Gastroesophageal sphincter (tissue), 4 donors: ENCODE results near the gene TERC. TPM values are rescaled to one million over a fixed set of nuclear protein-coding genes. Genes with fewer than 3 reads are reported as not detected.
A peak's percentile ranks its signal among the peaks of the same experiment; 100 is the strongest.

Source experiments
- ATAC-seq: fragments of 150-250 bp; one replicate; pipeline ENCODE4 v1.9.1; 2016; ENCODE audit warnings: mild to moderate bottlenecking, moderate library complexity
- H3K27ac ChIP-seq, 4 donors: fragments of 200-600 bp; sonication (generic) in 3 of 4; 1 replicate in 3 of 4; 2 replicates in 1 of 4; pipeline ENCODE4 v1.5.1; 2016 to 2019
- H3K27me3 ChIP-seq: fragments of 200-600 bp; sonication (generic); one replicate; pipeline ENCODE4 v1.5.1; 2019
- H3K36me3 ChIP-seq, 2 donors: fragments of 200-600 bp; sonication (generic); one replicate each; pipeline ENCODE4 v1.5.1; 2019; ENCODE audit warnings: control low read depth in 1 of 2
- H3K4me1 ChIP-seq, 3 donors: fragments of 200-600 bp; sonication (generic); 1 replicate in 2 of 3; 2 replicates in 1 of 3; pipeline ENCODE4 v1.5.1; 2016 to 2019; ENCODE audit warnings: control low read depth in 2 of 3
- H3K4me3 ChIP-seq, 2 donors: fragments of 200-600 bp; sonication (generic); one replicate each; pipeline ENCODE4 v1.5.1; 2019; ENCODE audit warnings: mild to moderate bottlenecking in 1 of 2, moderate library complexity in 1 of 2
- H3K9me3 ChIP-seq, 3 donors: fragments of 200-600 bp; sonication (generic); one replicate each; pipeline ENCODE4 v1.5.1; 2017 to 2019; ENCODE audit warnings: control low read depth in 2 of 3
- CTCF ChIP-seq, 4 experiments: fragments of 200-600 bp in 2 of 4; fragments of 450-650 bp in 2 of 4; sonication (generic) in 1 of 4; IDR thresholded peaks; one replicate each; pipeline ENCODE4 v1.5.1; 2017 to 2019; ENCODE audit warnings: antibody characterized with exemption in 4 of 4, mild to moderate bottlenecking in 2 of 4, moderate library complexity in 2 of 4
- EP300 ChIP-seq: sonication (generic); formaldehyde crosslinking; IDR thresholded peaks from one replicate; pipeline ENCODE4 v1.6.1; 2017; ENCODE audit warnings: antibody characterized with exemption, mild to moderate bottlenecking
- POLR2A ChIP-seq, 2 donors: fragments of 450-650 bp; IDR thresholded peaks; one replicate each; pipeline ENCODE4 v1.6.1; 2017; ENCODE audit warnings: antibody characterized with exemption in 2 of 2, mild to moderate bottlenecking in 2 of 2, moderate library complexity in 1 of 2
- POLR2AphosphoS5 ChIP-seq: sonication (generic); formaldehyde crosslinking; IDR thresholded peaks from one replicate; pipeline ENCODE4 v1.6.1; 2017; ENCODE audit warnings: antibody characterized with exemption
- WGBS, 2 donors: methylation state at CpG; one replicate each; pipeline ENCODE4 v1.1.5; 2018; ENCODE audit warnings: low coverage in 1 of 2; 5-methylcytosine and 5-hydroxymethylcytosine counted together
- total RNA-seq, 4 donors: library from RNA; depleted of rRNA; stranded (reverse); fragments of >200 nt; gene quantifications; one replicate each; pipeline ENCODE4 v1.1.0, GENCODE V29; 2016

Gene TERC
- total RNA-seq, 4 donors from 2014 or later: 25.5 to 97.1 (median 38.6) TPM

- WGBS, 2 donors: 0 to 1% methylated on average over 14 to 27 of the region's 27 CpGs
- peak; percentile 22 for ATAC-seq
Measured at GRCh38 chr3:169771497-169772304, 6.8 kb upstream of the TERC start.

GRCh38 chr3:169769287-169770181 lies 4.7 kb upstream of the TERC start, which contains the start of gene ACTRT3:
TSS of gene ACTRT3 (minus strand) at chr3:169769561. CDS start at chr3:169769520, 41 bp downstream.
- Histone ChIP-seq H3K4me1 (peaks cover 6 to 15% (median 8%) of the 10 kb centered on the region in 3 donors), H3K36me3 (no peaks in the 10 kb centered on the region), H3K4me3 (peak within 1 kb of the TSS; percentile 56 to 71), H3K27me3 (no peaks in the 10 kb centered on the region), H3K27ac (peak within 1 kb of the TSS; percentile 81 to 93 (median 88)), H3K9me3 (no peaks in the 10 kb centered on the region)
- TF ChIP-seq EP300 (no peak), CTCF (IDR thresholded peaks at IDR 0.05) (peak in 1 of 4 experiments; percentile 13), POLR2AphosphoS5 (peak; percentile 10), POLR2A (IDR thresholded peaks at IDR 0.05) (peak; percentile 46 to 48)
- peak; percentile 30 for ATAC-seq
- 0 to 12% methylated on average over 6 to 14 of the region's 51 CpGs for WGBS, 2 donors

More at GRCh38 chr3:169771497-169772304, 6.8 kb upstream of the TERC start:
- Histone ChIP-seq H3K4me1 (peaks cover 6 to 32% (median 22%) of the 10 kb centered on the region in 3 donors), H3K36me3 (peaks cover 0 to 17% of the 10 kb centered on the region in 2 donors), H3K27ac (peak overlapping the region; percentile 63 to 100 (median 98)), H3K4me3 (peak overlapping the region; percentile 69 to 99), H3K9me3 (no peaks in the 10 kb centered on the region), H3K27me3 (no peaks in the 10 kb centered on the region)
- no peak for TF ChIP-seq POLR2A (IDR thresholded peaks at IDR 0.05)
- TF ChIP-seq POLR2AphosphoS5: peak; percentile 50
- TF ChIP-seq CTCF (IDR thresholded peaks at IDR 0.05): no peak
- no peak for TF ChIP-seq EP300

GRCh38 chr3:169764312-169764881 lies 463 bp downstream of the TERC start:
- peak; percentile 60 for TF ChIP-seq POLR2AphosphoS5
- no peak for TF ChIP-seq POLR2A (IDR thresholded peaks at IDR 0.05)
- peak in 1 of 4 experiments; percentile 2 for TF ChIP-seq CTCF (IDR thresholded peaks at IDR 0.05)
- Histone ChIP-seq H3K27me3 (no peaks in the 10 kb centered on the region), H3K4me3 (peak overlapping the region; percentile 80 to 87), H3K27ac (peak overlapping the region; percentile 90 to 99 (median 94)), H3K36me3 (no peaks in the 10 kb centered on the region), H3K4me1 (peaks cover 0 to 10% (median 2%) of the 10 kb centered on the region in 3 donors), H3K9me3 (no peaks in the 10 kb centered on the region)
- WGBS, 2 donors: 0% methylated on average over 7 of the region's 46 CpGs; no CpG with 5 or more reads in 1 of the 2 donors
- ATAC-seq: peak; percentile 57

- Histone ChIP-seq H3K27ac (no peak overlapping the region), H3K4me1 (peaks cover 0 to 10% (median 2%) of the 10 kb centered on the region in 3 donors), H3K4me3 (no peak overlapping the region), H3K27me3 (no peaks in the 10 kb centered on the region), H3K9me3 (no peaks in the 10 kb centered on the region), H3K36me3 (no peaks in the 10 kb centered on the region)
- 74 to 85% methylated on average over 4 of the region's 4 CpGs for WGBS, 2 donors
- no peak for TF ChIP-seq EP300
- no peak for TF ChIP-seq POLR2A (IDR thresholded peaks at IDR 0.05)
- TF ChIP-seq CTCF (IDR thresholded peaks at IDR 0.05): no peak
- TF ChIP-seq POLR2AphosphoS5: no peak
- no peak for ATAC-seq
Measured at GRCh38 chr3:169760479-169760878, 4.4 kb downstream of the TERC start.
